GM21529 (cell line): ENCODE results near the gene KAT7.

Experiments
- ATAC-seq: cut with Tn5 transposase; IDR thresholded peaks from one replicate; pipeline ENCODE4 v1.9.1; 2021; ENCODE audit not compliant: unreplicated experiment

Gene KAT7

GRCh38 chr17:49839455-49839854 is 51.0 kb downstream of the KAT7 start:
- no peak for ATAC-seq

DNA sequence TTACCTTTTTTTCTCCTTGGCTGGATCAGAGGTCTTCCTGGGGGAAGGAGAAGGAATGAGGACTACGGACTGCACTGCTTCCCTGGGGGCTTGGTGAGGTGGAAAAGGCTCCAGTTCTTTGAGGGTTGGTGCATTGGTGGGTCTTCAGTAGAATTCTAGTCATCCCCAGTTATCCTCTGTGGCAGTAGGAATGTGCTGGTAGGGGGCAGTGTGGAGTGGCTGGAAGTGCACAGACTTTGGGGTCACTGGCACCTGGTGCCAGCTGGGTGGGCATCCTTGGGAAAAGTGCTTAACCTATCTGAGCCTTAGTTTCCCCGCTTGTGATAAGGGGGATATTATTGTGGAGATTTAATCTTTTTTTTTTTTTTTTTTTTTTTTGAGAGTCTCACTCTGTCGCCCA is 53.1 kb downstream of the KAT7 start:
- no peak for ATAC-seq

GRCh38 chr17:49842371-49842770 is 53.9 kb downstream of the KAT7 start:
- ATAC-seq, result no peak

- ATAC-seq, result no peak
Observed at GRCh38 chr17:49842846-49843245, 54.4 kb downstream of the KAT7 start.

- ATAC-seq, result no peak
Observed at GRCh38 chr17:49843774-49844350, 55.4 kb downstream of the KAT7 start.

- no peak for ATAC-seq
Observed at GRCh38 chr17:49845321-49845720, 56.8 kb downstream of the KAT7 start.

- no peak for ATAC-seq
Observed at GRCh38 chr17:49846938-49847712, 58.6 kb downstream of the KAT7 start.

GRCh38 chr17:49848019-49848473 is 59.6 kb downstream of the KAT7 start, which contains the start of gene TAC4:
TAC4 (minus strand) TSS chr17:49848069; CDS start chr17:49848017, 52 bp downstream.
- no peak for ATAC-seq

DNA sequence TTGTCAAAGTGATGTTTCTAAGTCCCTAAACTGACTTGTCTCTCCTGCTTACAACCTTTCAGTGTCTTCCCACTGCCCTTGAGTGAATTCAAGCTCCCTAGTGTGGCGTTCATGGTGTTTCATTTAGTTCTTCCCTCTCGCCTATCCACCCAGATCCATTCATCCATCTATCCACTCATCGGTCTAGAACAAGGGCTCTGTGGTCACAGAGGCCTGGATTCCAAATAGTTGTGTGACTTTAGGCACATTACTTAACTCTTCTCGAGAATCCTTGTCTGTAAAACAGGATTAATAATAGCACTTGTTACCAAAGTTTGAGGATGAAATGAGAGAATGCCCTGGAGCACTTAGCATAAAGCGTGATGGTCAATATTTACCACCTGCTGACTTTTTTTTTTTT is 60.3 kb downstream of the KAT7 start:
- ATAC-seq, result no peak

GRCh38 chr17:49850218-49850610 is 61.7 kb downstream of the KAT7 start:
- ATAC-seq, result no peak

DNA sequence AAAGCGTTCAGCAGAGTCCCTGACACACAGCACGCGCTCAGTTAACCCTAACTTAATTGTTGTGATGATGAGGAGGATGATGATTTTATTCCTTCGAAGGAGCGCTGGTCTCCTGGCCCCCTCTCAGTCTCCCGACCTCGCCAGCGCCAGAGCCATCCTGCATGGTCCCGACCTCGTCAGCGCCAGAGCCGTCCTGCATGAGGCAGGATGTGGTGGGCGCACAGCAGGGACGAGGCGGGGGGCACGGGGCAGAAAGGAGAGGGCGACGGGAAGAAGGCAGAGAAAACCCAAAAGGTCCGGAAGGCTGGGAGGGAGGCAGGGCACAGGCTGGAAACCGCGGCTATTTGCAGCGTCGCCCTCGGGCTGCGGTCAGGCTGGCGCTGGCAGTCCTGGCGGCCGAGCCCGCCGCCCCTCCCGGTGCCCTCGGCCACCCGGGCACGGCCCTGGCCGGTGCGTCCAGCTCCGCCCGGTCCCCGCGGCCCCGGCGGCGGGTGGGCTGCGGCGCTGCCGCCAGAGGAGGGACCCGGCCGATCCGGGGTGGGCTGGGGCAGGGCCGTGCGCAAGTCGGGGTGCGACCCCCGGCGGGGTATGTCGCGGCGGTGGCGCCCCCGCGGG is 62.4 kb downstream of the KAT7 start:
- no peak for ATAC-seq

GRCh38 chr17:49851387-49852291 is 63.2 kb downstream of the KAT7 start:
- no peak for ATAC-seq

- ATAC-seq, result no peak
Observed at GRCh38 chr17:49853470-49854015, 65.1 kb downstream of the KAT7 start.

- no peak for ATAC-seq
Observed at GRCh38 chr17:49854126-49854525, 65.6 kb downstream of the KAT7 start.

- ATAC-seq, result no peak
Observed at GRCh38 chr17:49858796-49859195, 70.3 kb downstream of the KAT7 start.

DNA sequence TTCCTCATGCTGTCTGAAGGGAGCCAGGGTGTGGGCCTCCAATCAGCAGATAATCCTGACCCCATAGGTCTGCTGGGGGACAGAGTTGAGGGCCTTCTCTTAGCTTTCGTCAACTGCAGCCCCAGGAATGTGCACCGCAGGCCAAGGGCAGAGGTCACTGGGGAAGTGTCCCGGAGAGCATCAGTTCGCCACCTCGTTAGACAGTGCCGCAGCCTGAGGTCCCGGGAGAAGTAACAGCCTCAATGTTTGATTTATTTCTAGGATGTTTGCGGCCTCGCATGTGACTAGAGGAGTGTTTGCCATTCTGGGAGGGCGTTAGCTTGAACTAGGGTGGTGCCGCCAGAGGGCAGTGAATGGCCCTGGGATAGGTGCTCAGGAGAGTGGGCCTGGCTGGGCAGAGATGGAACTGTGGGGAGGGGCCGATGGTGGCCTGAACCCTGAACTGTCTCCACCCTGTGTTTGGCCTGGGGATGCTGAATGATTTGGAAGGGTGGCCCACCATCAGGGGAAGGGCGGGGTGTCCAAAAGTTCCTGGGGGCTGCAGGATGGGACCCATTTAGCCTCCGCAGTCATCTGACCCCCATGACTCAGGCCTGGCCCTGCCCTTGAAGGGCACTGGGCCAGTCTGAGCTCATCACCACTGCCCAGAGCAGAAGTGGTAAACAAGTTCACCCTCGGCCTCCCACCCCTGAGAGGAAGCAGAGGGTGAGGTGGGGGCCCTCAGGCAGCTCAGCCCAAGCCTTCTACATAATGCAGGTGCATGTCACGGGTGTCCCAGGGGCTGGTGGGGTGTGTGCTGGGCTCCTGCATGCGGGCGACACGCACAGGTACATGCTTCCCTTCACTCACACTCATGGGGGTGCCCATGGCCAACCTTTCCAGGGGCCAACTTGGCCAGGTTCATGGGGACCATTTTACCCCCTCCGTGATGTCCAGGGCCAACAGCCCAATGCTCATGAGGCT is 71.8 kb downstream of the KAT7 start:
- ATAC-seq, result no peak

DNA sequence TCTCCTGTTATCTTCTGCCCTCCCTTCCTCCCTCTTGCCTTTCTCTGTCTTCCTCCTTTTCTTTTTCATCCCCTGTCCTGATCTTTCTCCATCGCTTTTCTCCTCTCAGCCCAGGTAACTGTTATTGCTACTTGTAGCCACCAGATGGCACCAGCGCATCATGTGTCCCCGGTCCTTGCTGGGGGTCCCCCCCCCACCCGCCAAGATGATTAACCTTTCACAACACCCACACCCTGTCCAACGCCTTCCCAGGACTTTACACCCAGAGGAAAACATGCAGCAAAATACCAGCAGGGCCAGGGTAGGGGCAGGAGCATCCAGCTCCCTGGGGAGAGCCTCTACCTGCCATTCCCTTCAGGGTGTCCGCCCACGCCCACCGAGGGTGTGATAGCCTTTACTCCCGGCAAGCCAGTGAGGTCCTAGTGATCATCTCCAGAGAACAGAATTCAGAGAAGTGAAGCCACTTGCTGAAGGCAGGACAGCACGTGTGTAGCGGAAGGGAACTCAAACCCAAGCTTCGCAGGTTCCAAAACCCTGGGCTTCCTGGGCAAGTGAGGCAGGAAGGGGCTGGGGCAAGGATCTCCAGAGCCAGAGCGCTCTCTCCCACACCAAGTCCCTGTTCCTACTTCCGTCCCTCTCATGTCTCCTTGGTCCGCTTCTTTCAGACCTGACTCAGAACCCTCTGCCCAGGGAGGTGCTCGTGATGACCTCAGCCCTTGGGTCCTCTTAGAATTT is 72.8 kb downstream of the KAT7 start:
- no peak for ATAC-seq

DNA sequence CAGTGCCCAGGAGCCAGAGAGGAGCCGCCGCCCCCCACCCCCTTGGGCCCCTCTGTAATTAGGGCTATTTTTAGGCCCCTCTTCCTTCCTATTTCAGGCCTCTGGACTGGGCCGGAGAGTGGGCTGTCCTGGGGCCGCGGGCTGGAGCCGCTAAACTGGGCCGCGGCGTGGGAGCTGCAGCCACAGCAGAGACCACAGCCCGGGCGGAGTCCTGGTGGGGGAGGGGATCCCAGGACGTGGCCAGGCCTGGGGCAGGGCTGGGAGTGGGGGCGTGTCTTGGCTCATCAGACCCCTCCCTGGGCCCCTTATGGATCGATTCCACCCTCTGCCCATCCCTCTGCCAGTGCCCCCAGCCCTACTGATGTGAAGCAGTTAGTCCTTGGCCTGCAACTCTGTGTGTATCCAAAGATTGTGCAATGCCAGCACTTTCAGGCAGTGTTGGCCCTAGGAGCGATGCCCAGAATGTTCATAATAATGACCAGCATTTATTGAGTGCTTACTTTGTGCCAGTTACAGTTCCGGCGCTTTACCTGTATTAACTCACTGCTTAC is 74.4 kb downstream of the KAT7 start:
- no peak for ATAC-seq

GRCh38 chr17:49866019-49866380 is 77.5 kb downstream of the KAT7 start:
- ATAC-seq, result no peak
